K562 (cell line): ENCODE measurements around the gene APBB2.

Experiments
- CTCF ChIP-seq, 3 experiments: IDR thresholded peaks in 2 of 3; conservative IDR thresholded peaks in 1 of 3; 2 replicates each; pipeline ENCODE4 v1.5.1; 2011 to 2012; ENCODE audit warnings: low read length in 3 of 3, mild to moderate bottlenecking in 3 of 3, control low read depth in 2 of 3, improper control_type of control experiment in 1 of 3, inconsistent platforms in 1 of 3, low read depth in 1 of 3, mixed read lengths in 1 of 3, moderate library complexity in 1 of 3; ENCODE audit not compliant: insufficient read depth in 2 of 3
- ETV6 ChIP-seq, 3 experiments: fragments of 150-350 bp in 1 of 3; sonication (generic) in 1 of 3; formaldehyde crosslinking in 1 of 3; IDR thresholded peaks; 2 replicates each; pipeline versions ENCODE4 v1.6.1 to v1.8.0; 2014 to 2022; ENCODE audit warnings: borderline replicate concordance in 2 of 3, low read depth in 2 of 3, antibody characterized with exemption in 1 of 3, low read length in 1 of 3, mild to moderate bottlenecking in 1 of 3, missing genetic modification reagents in 1 of 3
- GABPA ChIP-seq: fragments of 200-800 bp; sonication (Bioruptor generic); conservative IDR thresholded peaks from 2 replicates; pipeline ENCODE4 v1.6.1; 2016; ENCODE audit warnings: low read depth, missing genetic modification characterization, missing compliant biosample characterization
- MAX ChIP-seq: sonication (generic); formaldehyde crosslinking; IDR thresholded peaks from 2 replicates; pipeline ENCODE4 v1.9.0; 2022; ENCODE audit warnings: mild to moderate bottlenecking, missing genetic modification reagents
- POLR2AphosphoS5 ChIP-seq: IDR thresholded peaks from 2 replicates; pipeline ENCODE4 v1.6.1; 2011; ENCODE audit warnings: mild to moderate bottlenecking, low read depth, low read length, moderate library complexity; ENCODE audit not compliant: control insufficient read depth, insufficient read depth
- TAF1 ChIP-seq: IDR thresholded peaks from 2 replicates; pipeline ENCODE4 v1.6.1; 2011; ENCODE audit warnings: mild to moderate bottlenecking, low read length, moderate library complexity; ENCODE audit not compliant: insufficient read depth, control insufficient read depth, severe bottlenecking; ENCODE audit errors: extremely low read depth
- ZNF778 ChIP-seq: fragments of 450-650 bp; formaldehyde crosslinking; IDR thresholded peaks from 2 replicates; pipeline ENCODE4 v1.4.0; 2020; ENCODE audit warnings: mild to moderate bottlenecking, moderate library complexity

- TF ChIP-seq ZNF778 (CRISPR knock-in tag) (no peak), CTCF (IDR thresholded peaks at IDR 0.05 in 2 of 3, conservative IDR thresholded peaks at IDR 0.05 in 1 of 3; ENCODE audit: insufficient read depth in 2 of 3, low read depth in 1 of 3, low read length in 3 of 3) (no peak), MAX (CRISPR knock-in tag) (no peak), POLR2AphosphoS5 (no peak), ETV6 (IDR thresholded peaks at IDR 0.05; ENCODE audit: borderline replicate concordance in 1 of 2, low read depth in 2 of 2, low read length in 1 of 2) (no peak), ETV6 (CRISPR knock-in tag; IDR thresholded peaks at IDR 0.05; ENCODE audit: borderline replicate concordance) (no peak), GABPA (tag) (no peak), TAF1 (no peak)
Observed at GRCh38 chr4:40956721-40957255, 257.6 kb downstream of the APBB2 start.
